H1 (cell line): ENCODE results near the gene TNNT1. TPM values are rescaled to one million over a fixed set of nuclear protein-coding genes. Genes with fewer than 3 reads are reported as not detected.
"Not testable (repeated sequence)": the region's sequence is repeated elsewhere in the genome, so short reads cannot be mapped to it uniquely, and the experiment has no call there.

Experiments used
- CTCF ChIA-PET: fragments of 300-600 bp; sonication (Branson Sonifier 250); formaldehyde crosslinking; loops from one replicate; lab custom pipeline; 2021; ENCODE audit not compliant: partially characterized antibody; lab: Charles Lee
- POLR2A ChIA-PET: fragments of 300-600 bp; sonication (Branson Sonifier 250); formaldehyde crosslinking; loops from one replicate; lab custom pipeline; 2021; ENCODE audit warnings: inconsistent platforms; ENCODE audit not compliant: partially characterized antibody; lab: Charles Lee
- DNase-seq, 2 experiments: peaks; one replicate each; pipeline versions ENCODE4 v3.0.0 to v3.0.0-alpha.2; 2010 to 2022; ENCODE audit warnings: low spot score in 2 of 2, low read depth in 1 of 2, mixed read lengths in 1 of 2
- FAIRE-seq: peaks from 2 replicates; lab custom pipeline; 2011; peaks lifted over from hg19 to GRCh38; lab: Jason Lieb, UNC
- H2AFZ ChIP-seq: 2 replicates; pipeline ENCODE4 v1.8.1; 2012; ENCODE audit warnings: low read length, inconsistent platforms
- H2AK5ac ChIP-seq: 2 replicates; pipeline ENCODE4 v1.6.1; 2013; ENCODE audit warnings: low read depth, low read length
- H2BK120ac ChIP-seq: replicated peaks from 2 replicates; pipeline ENCODE3; 2013; ENCODE audit warnings: low read depth, low read length, inconsistent platforms
- H2BK12ac ChIP-seq: 2 replicates; pipeline ENCODE4 v1.6.1; 2013; ENCODE audit warnings: low read depth, low read length
- H2BK15ac ChIP-seq: 2 replicates; pipeline ENCODE4 v1.6.1; 2013; ENCODE audit warnings: low read length
- H2BK20ac ChIP-seq: 2 replicates; pipeline ENCODE4 v1.6.1; 2013; ENCODE audit warnings: low read length
- H2BK5ac ChIP-seq: 2 replicates; pipeline ENCODE4 v1.6.1; 2013; ENCODE audit warnings: low read depth, low read length
- H3K14ac ChIP-seq: 2 replicates; pipeline ENCODE4 v1.6.1; 2013; ENCODE audit warnings: inconsistent platforms; ENCODE audit not compliant: insufficient read length
- H3K18ac ChIP-seq: 2 replicates; pipeline ENCODE4 v1.6.1; 2013; ENCODE audit warnings: low read length; ENCODE audit errors: extremely low read depth
- H3K23ac ChIP-seq: 2 replicates; pipeline ENCODE4 v1.6.1; 2013; ENCODE audit warnings: inconsistent platforms; ENCODE audit not compliant: insufficient read length
- H3K23me2 ChIP-seq: 2 replicates; pipeline ENCODE4 v1.6.1; 2013; ENCODE audit warnings: low read depth, low read length
- H3K27ac ChIP-seq: 2 replicates; pipeline ENCODE4 v1.6.1; 2011; ENCODE audit warnings: low read depth, low read length, inconsistent platforms
- H3K27me3 ChIP-seq, 4 experiments: replicated peaks in 1 of 4; 1 replicate in 1 of 4; 2 replicates in 3 of 4; pipeline versions ENCODE4 v1.6.1 to v1.8.1; 2011 to 2013; ENCODE audit warnings: low read length in 3 of 4, mild to moderate bottlenecking in 3 of 4, inconsistent platforms in 2 of 4, mixed read lengths in 2 of 4, moderate library complexity in 1 of 4; ENCODE audit not compliant: control insufficient read depth in 3 of 4, insufficient read depth in 3 of 4; ENCODE audit errors: extremely low read depth in 1 of 4
- H3K36me3 ChIP-seq, 4 experiments: 2 replicates each; pipeline versions ENCODE4 v1.6.1 to v1.8.1; 2011 to 2013; ENCODE audit warnings: mild to moderate bottlenecking in 4 of 4, low read length in 3 of 4, moderate library complexity in 2 of 4, control low read depth in 1 of 4, inconsistent platforms in 1 of 4; ENCODE audit not compliant: insufficient read depth in 4 of 4, control insufficient read depth in 2 of 4
- H3K4ac ChIP-seq: replicated peaks from 2 replicates; pipeline ENCODE3; 2013; ENCODE audit warnings: low read length, low read depth, mixed read lengths, inconsistent platforms; ENCODE audit not compliant: insufficient read length
- H3K4me1 ChIP-seq, 4 experiments: replicated peaks in 1 of 4; 1 replicate in 1 of 4; 2 replicates in 3 of 4; pipeline versions ENCODE4 v1.6.1 to v1.8.1; 2011 to 2013; ENCODE audit warnings: low read length in 3 of 4, inconsistent platforms in 2 of 4, mixed read lengths in 1 of 4; ENCODE audit not compliant: insufficient read depth in 4 of 4, control insufficient read depth in 3 of 4
- H3K4me2 ChIP-seq, 2 experiments: 2 replicates each; pipeline versions ENCODE4 v1.6.1 to v1.8.1; 2011 to 2013; ENCODE audit warnings: low read depth in 2 of 2, low read length in 2 of 2, control low read depth in 1 of 2, inconsistent platforms in 1 of 2, mild to moderate bottlenecking in 1 of 2; ENCODE audit not compliant: insufficient read depth in 1 of 2
- H3K4me3 ChIP-seq, 4 experiments: fragments of 200-600, 300-600 bp in 1 of 4; sonication (generic), shearing (Covaris generic), sonication (Bioruptor Twin) in 1 of 4; 2 replicates each; pipeline versions ENCODE4 v1.5.1 to v1.8.1; 2011 to 2016; ENCODE audit warnings: low read length in 4 of 4, low read depth in 3 of 4, control low read depth in 2 of 4, inconsistent platforms in 2 of 4, mild to moderate bottlenecking in 2 of 4, mixed read lengths in 1 of 4, moderate library complexity in 1 of 4; ENCODE audit not compliant: insufficient read depth in 2 of 4; ENCODE audit errors: extremely low read depth in 1 of 4
- H3K56ac ChIP-seq: replicated peaks from 2 replicates; pipeline ENCODE3; 2013; ENCODE audit warnings: low read depth, mild to moderate bottlenecking, mixed read lengths, low read length, inconsistent platforms; ENCODE audit not compliant: insufficient read length
- H3K79me1 ChIP-seq: 2 replicates; pipeline ENCODE4 v1.6.1; 2013; ENCODE audit warnings: low read depth, low read length, control low read depth
- H3K79me2 ChIP-seq, 2 experiments: 2 replicates each; pipeline versions ENCODE4 v1.6.1 to v1.8.1; 2012 to 2013; ENCODE audit warnings: low read length in 2 of 2, mild to moderate bottlenecking in 2 of 2, inconsistent platforms in 1 of 2; ENCODE audit not compliant: insufficient read depth in 2 of 2, control insufficient read depth in 1 of 2
- H3K9ac ChIP-seq, 4 experiments: replicated peaks in 1 of 4; 1 replicate in 1 of 4; 2 replicates in 3 of 4; pipeline versions ENCODE4 v1.6.1 to v1.8.1; 2011 to 2013; ENCODE audit warnings: low read depth in 3 of 4, low read length in 3 of 4, control low read depth in 2 of 4, mild to moderate bottlenecking in 2 of 4, moderate library complexity in 2 of 4, inconsistent platforms in 1 of 4; ENCODE audit errors: extremely low read depth in 1 of 4
- H3K9me3 ChIP-seq, 2 experiments: 2 replicates each; pipeline versions ENCODE4 v1.6.1 to v1.8.1; 2012 to 2013; ENCODE audit warnings: mild to moderate bottlenecking in 2 of 2, moderate library complexity in 2 of 2, control low read depth in 1 of 2, inconsistent platforms in 1 of 2, low read depth in 1 of 2, low read length in 1 of 2, mixed read lengths in 1 of 2; ENCODE audit not compliant: insufficient read depth in 2 of 2
- H4K20me1 ChIP-seq, 2 experiments: replicated peaks in 1 of 2; 2 replicates each; pipeline versions ENCODE3 to v1.8.1; 2011 to 2013; ENCODE audit warnings: inconsistent platforms in 2 of 2, low read length in 2 of 2, mild to moderate bottlenecking in 1 of 2; ENCODE audit not compliant: insufficient read depth in 2 of 2, control insufficient read depth in 1 of 2
- H4K5ac ChIP-seq: 2 replicates; pipeline ENCODE4 v1.6.1; 2013; ENCODE audit warnings: low read length, low read depth, mixed read lengths, inconsistent platforms; ENCODE audit not compliant: insufficient read length
- H4K8ac ChIP-seq: 2 replicates; pipeline ENCODE4 v1.8.0; 2013; ENCODE audit warnings: mild to moderate bottlenecking, moderate library complexity, low read length, inconsistent platforms; ENCODE audit not compliant: insufficient read depth; ENCODE audit errors: extremely low read depth
- H4K91ac ChIP-seq: replicated peaks from 2 replicates; pipeline ENCODE3; 2013; ENCODE audit warnings: low read length, mixed read lengths, inconsistent platforms; ENCODE audit not compliant: insufficient read length
- WGBS, 2 experiments: shearing (Covaris generic) in 1 of 2; methylation state at CpG; one replicate each; pipeline versions ENCODE4 v1.1.6 to v1.1.7; 2013 to 2015; ENCODE audit warnings: low lambda C conversion rate in 2 of 2, mixed read lengths in 2 of 2, inconsistent platforms in 1 of 2, low coverage in 1 of 2, missing lambda C conversion rate in 1 of 2; ENCODE audit not compliant: insufficient replicate concordance in 2 of 2, insufficient coverage in 1 of 2, insufficient read length in 1 of 2; ENCODE audit errors: extremely low coverage in 1 of 2, missing lambda C conversion rate in 1 of 2; 5-methylcytosine and 5-hydroxymethylcytosine counted together
- polyA plus RNA-seq, 7 experiments: library from polyadenylated mRNA; depleted of rRNA in 3 of 7; stranded (reverse) in 5 of 7; unstranded in 2 of 7; fragments of >200 nt in 5 of 7; fragments of 200-250 nt in 2 of 7; gene quantifications; 1 replicate in 5 of 7; 2 replicates in 1 of 7; 4 replicates in 1 of 7; pipeline versions ENCODE4 v1.2.1 to v1.2.3, GENCODE V29; 2011 to 2013; ENCODE audit warnings: missing spikeins in 2 of 7, mixed read lengths in 2 of 7
- total RNA-seq: library from RNA; stranded (reverse); fragmentation: NEBNext Ultra II Directional; extraction: Animal tissue kit (Norgen Biotek cat#: 25700); gene quantifications from 2 replicates; pipeline ENCODE4 v1.2.1, GENCODE V29; 2021

Gene TNNT1
- total and polyA plus RNA-seq, 2 of the 8 experiments (the other 6 are each of a cell fraction or from before 2014, with no cell fraction given) = 69.6 to 107 TPM

DNA sequence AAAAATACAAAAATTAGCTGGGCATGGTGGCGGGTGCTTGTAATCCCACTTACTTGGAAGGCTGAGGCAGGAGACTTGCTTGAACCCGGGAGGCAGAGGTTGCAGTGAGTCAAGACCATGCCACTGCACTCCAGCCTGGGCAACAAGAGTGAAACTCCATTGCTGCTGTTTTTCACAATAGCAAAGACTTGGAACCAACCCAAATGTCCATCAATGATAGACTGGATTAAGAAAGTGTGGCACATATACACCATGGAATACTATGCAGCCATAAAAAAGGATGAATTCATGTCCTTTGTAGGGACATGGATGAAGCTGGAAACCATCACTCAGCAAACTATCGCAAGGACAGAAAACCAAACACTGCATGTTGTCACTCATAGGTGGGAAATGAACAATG is 41.8 kb downstream of the TNNT1 start:
- not testable (repeated sequence) for H2BK120ac ChIP-seq, H3K79me1 ChIP-seq, H3K4me2 ChIP-seq, FAIRE-seq, H3K14ac ChIP-seq, H3K79me2 ChIP-seq, H3K4me1 ChIP-seq, H4K5ac ChIP-seq, H4K91ac ChIP-seq, H2AFZ ChIP-seq, H2BK20ac ChIP-seq, H3K18ac ChIP-seq, H2BK15ac ChIP-seq, H3K27ac ChIP-seq, H3K27me3 ChIP-seq, H3K4ac ChIP-seq, H3K4me3 ChIP-seq, H3K56ac ChIP-seq, H3K36me3 ChIP-seq, H3K23me2 ChIP-seq, H3K9me3 ChIP-seq, H2BK12ac ChIP-seq, H2AK5ac ChIP-seq, H3K23ac ChIP-seq, H2BK5ac ChIP-seq, H3K9ac ChIP-seq, DNase-seq, H4K8ac ChIP-seq
- H4K20me1 ChIP-seq = peaks cover 6 to 14% of the 10 kb centered on the region in 2 experiments
- ChIA-PET CTCF (interaction anchor here (1.7 to 2.9 kb wide), 2 partner anchors 9 to 29 kb away, joined by 5 to 11 read pairs; no protein-coding TSS in a partner anchor), POLR2A (interaction anchor here (0.8 to 2.4 kb wide), 3 partner anchors 10 to 19 kb away, joined by 3 to 15 read pairs (median 3); partner anchors contain the start of gene PPP1R12C)
- WGBS, 2 experiments = 96% methylated on average over 3 of the region's 3 CpGs; no CpG with 5 or more reads in 1 of the 2 experiments
